H1 (cell line): Measurements from ENCODE around the gene FEM1C. TPM values are rescaled to one million over a fixed set of nuclear protein-coding genes. Genes with fewer than 3 reads are reported as not detected.

Experiments
- CTCF ChIA-PET: fragments of 300-600 bp; sonication (Branson Sonifier 250); formaldehyde crosslinking; loops from one replicate; lab custom pipeline; 2021; ENCODE audit not compliant: partially characterized antibody; lab: Charles Lee
- POLR2A ChIA-PET: fragments of 300-600 bp; sonication (Branson Sonifier 250); formaldehyde crosslinking; loops from one replicate; lab custom pipeline; 2021; ENCODE audit warnings: inconsistent platforms; ENCODE audit not compliant: partially characterized antibody; lab: Charles Lee
- DNase-seq, 2 experiments: peaks; one replicate each; pipeline versions ENCODE4 v3.0.0 to v3.0.0-alpha.2; 2010 to 2022; ENCODE audit warnings: low spot score in 2 of 2, low read depth in 1 of 2, mixed read lengths in 1 of 2
- FAIRE-seq: peaks from 2 replicates; lab custom pipeline; 2011; peaks lifted over from hg19 to GRCh38; lab: Jason Lieb, UNC
- H2AFZ ChIP-seq: 2 replicates; pipeline ENCODE4 v1.8.1; 2012; ENCODE audit warnings: low read length, inconsistent platforms
- H2AK5ac ChIP-seq: 2 replicates; pipeline ENCODE4 v1.6.1; 2013; ENCODE audit warnings: low read depth, low read length
- H2BK120ac ChIP-seq: replicated peaks from 2 replicates; pipeline ENCODE3; 2013; ENCODE audit warnings: low read depth, low read length, inconsistent platforms
- H2BK12ac ChIP-seq: 2 replicates; pipeline ENCODE4 v1.6.1; 2013; ENCODE audit warnings: low read depth, low read length
- H2BK15ac ChIP-seq: 2 replicates; pipeline ENCODE4 v1.6.1; 2013; ENCODE audit warnings: low read length
- H2BK20ac ChIP-seq: 2 replicates; pipeline ENCODE4 v1.6.1; 2013; ENCODE audit warnings: low read length
- H2BK5ac ChIP-seq: 2 replicates; pipeline ENCODE4 v1.6.1; 2013; ENCODE audit warnings: low read depth, low read length
- H3K14ac ChIP-seq: 2 replicates; pipeline ENCODE4 v1.6.1; 2013; ENCODE audit warnings: inconsistent platforms; ENCODE audit not compliant: insufficient read length
- H3K18ac ChIP-seq: 2 replicates; pipeline ENCODE4 v1.6.1; 2013; ENCODE audit warnings: low read length; ENCODE audit errors: extremely low read depth
- H3K23ac ChIP-seq: 2 replicates; pipeline ENCODE4 v1.6.1; 2013; ENCODE audit warnings: inconsistent platforms; ENCODE audit not compliant: insufficient read length
- H3K23me2 ChIP-seq: 2 replicates; pipeline ENCODE4 v1.6.1; 2013; ENCODE audit warnings: low read depth, low read length
- H3K27ac ChIP-seq: 2 replicates; pipeline ENCODE4 v1.6.1; 2011; ENCODE audit warnings: low read depth, low read length, inconsistent platforms
- H3K27me3 ChIP-seq, 4 experiments: replicated peaks in 1 of 4; 1 replicate in 1 of 4; 2 replicates in 3 of 4; pipeline versions ENCODE4 v1.6.1 to v1.8.1; 2011 to 2013; ENCODE audit warnings: low read length in 3 of 4, mild to moderate bottlenecking in 3 of 4, inconsistent platforms in 2 of 4, mixed read lengths in 2 of 4, moderate library complexity in 1 of 4; ENCODE audit not compliant: control insufficient read depth in 3 of 4, insufficient read depth in 3 of 4; ENCODE audit errors: extremely low read depth in 1 of 4
- H3K36me3 ChIP-seq, 4 experiments: 2 replicates each; pipeline versions ENCODE4 v1.6.1 to v1.8.1; 2011 to 2013; ENCODE audit warnings: mild to moderate bottlenecking in 4 of 4, low read length in 3 of 4, moderate library complexity in 2 of 4, control low read depth in 1 of 4, inconsistent platforms in 1 of 4; ENCODE audit not compliant: insufficient read depth in 4 of 4, control insufficient read depth in 2 of 4
- H3K4ac ChIP-seq: replicated peaks from 2 replicates; pipeline ENCODE3; 2013; ENCODE audit warnings: low read length, low read depth, mixed read lengths, inconsistent platforms; ENCODE audit not compliant: insufficient read length
- H3K4me1 ChIP-seq, 4 experiments: replicated peaks in 1 of 4; 1 replicate in 1 of 4; 2 replicates in 3 of 4; pipeline versions ENCODE4 v1.6.1 to v1.8.1; 2011 to 2013; ENCODE audit warnings: low read length in 3 of 4, inconsistent platforms in 2 of 4, mixed read lengths in 1 of 4; ENCODE audit not compliant: insufficient read depth in 4 of 4, control insufficient read depth in 3 of 4
- H3K4me2 ChIP-seq, 2 experiments: 2 replicates each; pipeline versions ENCODE4 v1.6.1 to v1.8.1; 2011 to 2013; ENCODE audit warnings: low read depth in 2 of 2, low read length in 2 of 2, control low read depth in 1 of 2, inconsistent platforms in 1 of 2, mild to moderate bottlenecking in 1 of 2; ENCODE audit not compliant: insufficient read depth in 1 of 2
- H3K4me3 ChIP-seq, 4 experiments: fragments of 200-600, 300-600 bp in 1 of 4; sonication (generic), shearing (Covaris generic), sonication (Bioruptor Twin) in 1 of 4; 2 replicates each; pipeline versions ENCODE4 v1.5.1 to v1.8.1; 2011 to 2016; ENCODE audit warnings: low read length in 4 of 4, low read depth in 3 of 4, control low read depth in 2 of 4, inconsistent platforms in 2 of 4, mild to moderate bottlenecking in 2 of 4, mixed read lengths in 1 of 4, moderate library complexity in 1 of 4; ENCODE audit not compliant: insufficient read depth in 2 of 4; ENCODE audit errors: extremely low read depth in 1 of 4
- H3K56ac ChIP-seq: replicated peaks from 2 replicates; pipeline ENCODE3; 2013; ENCODE audit warnings: low read depth, mild to moderate bottlenecking, mixed read lengths, low read length, inconsistent platforms; ENCODE audit not compliant: insufficient read length
- H3K79me1 ChIP-seq: 2 replicates; pipeline ENCODE4 v1.6.1; 2013; ENCODE audit warnings: low read depth, low read length, control low read depth
- H3K79me2 ChIP-seq, 2 experiments: 2 replicates each; pipeline versions ENCODE4 v1.6.1 to v1.8.1; 2012 to 2013; ENCODE audit warnings: low read length in 2 of 2, mild to moderate bottlenecking in 2 of 2, inconsistent platforms in 1 of 2; ENCODE audit not compliant: insufficient read depth in 2 of 2, control insufficient read depth in 1 of 2
- H3K9ac ChIP-seq, 4 experiments: replicated peaks in 1 of 4; 1 replicate in 1 of 4; 2 replicates in 3 of 4; pipeline versions ENCODE4 v1.6.1 to v1.8.1; 2011 to 2013; ENCODE audit warnings: low read depth in 3 of 4, low read length in 3 of 4, control low read depth in 2 of 4, mild to moderate bottlenecking in 2 of 4, moderate library complexity in 2 of 4, inconsistent platforms in 1 of 4; ENCODE audit errors: extremely low read depth in 1 of 4
- H3K9me3 ChIP-seq, 2 experiments: 2 replicates each; pipeline versions ENCODE4 v1.6.1 to v1.8.1; 2012 to 2013; ENCODE audit warnings: mild to moderate bottlenecking in 2 of 2, moderate library complexity in 2 of 2, control low read depth in 1 of 2, inconsistent platforms in 1 of 2, low read depth in 1 of 2, low read length in 1 of 2, mixed read lengths in 1 of 2; ENCODE audit not compliant: insufficient read depth in 2 of 2
- H4K20me1 ChIP-seq, 2 experiments: replicated peaks in 1 of 2; 2 replicates each; pipeline versions ENCODE3 to v1.8.1; 2011 to 2013; ENCODE audit warnings: inconsistent platforms in 2 of 2, low read length in 2 of 2, mild to moderate bottlenecking in 1 of 2; ENCODE audit not compliant: insufficient read depth in 2 of 2, control insufficient read depth in 1 of 2
- H4K5ac ChIP-seq: 2 replicates; pipeline ENCODE4 v1.6.1; 2013; ENCODE audit warnings: low read length, low read depth, mixed read lengths, inconsistent platforms; ENCODE audit not compliant: insufficient read length
- H4K8ac ChIP-seq: 2 replicates; pipeline ENCODE4 v1.8.0; 2013; ENCODE audit warnings: mild to moderate bottlenecking, moderate library complexity, low read length, inconsistent platforms; ENCODE audit not compliant: insufficient read depth; ENCODE audit errors: extremely low read depth
- H4K91ac ChIP-seq: replicated peaks from 2 replicates; pipeline ENCODE3; 2013; ENCODE audit warnings: low read length, mixed read lengths, inconsistent platforms; ENCODE audit not compliant: insufficient read length
- CBX8 ChIP-seq: fragments of 300-800, 300-1000 bp; sonication (generic); IDR thresholded peaks from 2 replicates; pipeline ENCODE4 v1.7.1; 2016; ENCODE audit warnings: low read depth, low read length, borderline replicate concordance
- CREB1 ChIP-seq: IDR thresholded peaks from 2 replicates; pipeline ENCODE4 v1.6.1; 2012; ENCODE audit warnings: inconsistent platforms
- GABPA ChIP-seq: IDR thresholded peaks from 2 replicates; pipeline ENCODE4 v1.6.1; 2011; ENCODE audit warnings: mild to moderate bottlenecking, low read length, moderate library complexity, borderline replicate concordance; ENCODE audit not compliant: insufficient read depth
- HDAC2 ChIP-seq, 2 experiments: fragments of 300-600 bp in 1 of 2; sonication (generic) in 1 of 2; IDR thresholded peaks; 2 replicates each; pipeline ENCODE4 v1.6.1; 2011 to 2012; ENCODE audit warnings: low read depth in 2 of 2, low read length in 2 of 2, mild to moderate bottlenecking in 2 of 2, moderate library complexity in 2 of 2, borderline replicate concordance in 1 of 2, inconsistent platforms in 1 of 2
- NANOG ChIP-seq: IDR thresholded peaks from 2 replicates; pipeline ENCODE4 v1.6.1; 2011; ENCODE audit warnings: low read length, low read depth, mild to moderate bottlenecking, inconsistent platforms; ENCODE audit not compliant: insufficient read depth, poor library complexity, severe bottlenecking
- PHF8 ChIP-seq: fragments of 200-600 bp; sonication (generic); conservative IDR thresholded peaks from 2 replicates; pipeline ENCODE4 v1.7.1; 2012; ENCODE audit warnings: low read depth, mild to moderate bottlenecking, inconsistent platforms, low read length, moderate library complexity
- RAD21 ChIP-seq, 2 experiments: IDR thresholded peaks in 1 of 2; conservative IDR thresholded peaks in 1 of 2; 2 replicates each; pipeline ENCODE4 v1.6.1; 2011; ENCODE audit warnings: low read depth in 2 of 2, low read length in 2 of 2, improper control_type of control experiment in 1 of 2, inconsistent platforms in 1 of 2, mild to moderate bottlenecking in 1 of 2, moderate library complexity in 1 of 2
- RBBP5 ChIP-seq: IDR thresholded peaks from 2 replicates; pipeline ENCODE4 v1.7.1; 2012; ENCODE audit warnings: low read depth, mild to moderate bottlenecking, inconsistent platforms, low read length, moderate library complexity, borderline replicate concordance
- SIRT6 ChIP-seq: IDR thresholded peaks from one replicate; pipeline ENCODE4 v1.7.1; 2012; ENCODE audit warnings: low read length, inconsistent platforms
- TAF1 ChIP-seq: IDR thresholded peaks from 2 replicates; pipeline ENCODE4 v1.6.1; 2011; ENCODE audit warnings: mild to moderate bottlenecking, low read depth, low read length
- TCF12 ChIP-seq: IDR thresholded peaks from 2 replicates; pipeline ENCODE4 v1.6.1; 2011; ENCODE audit warnings: low read depth, mild to moderate bottlenecking, low read length
- WGBS, 2 experiments: shearing (Covaris generic) in 1 of 2; methylation state at CpG; one replicate each; pipeline versions ENCODE4 v1.1.6 to v1.1.7; 2013 to 2015; ENCODE audit warnings: low lambda C conversion rate in 2 of 2, mixed read lengths in 2 of 2, inconsistent platforms in 1 of 2, low coverage in 1 of 2, missing lambda C conversion rate in 1 of 2; ENCODE audit not compliant: insufficient replicate concordance in 2 of 2, insufficient coverage in 1 of 2, insufficient read length in 1 of 2; ENCODE audit errors: extremely low coverage in 1 of 2, missing lambda C conversion rate in 1 of 2; 5-methylcytosine and 5-hydroxymethylcytosine counted together
- polyA plus RNA-seq, 7 experiments: library from polyadenylated mRNA; depleted of rRNA in 3 of 7; stranded (reverse) in 5 of 7; unstranded in 2 of 7; fragments of >200 nt in 5 of 7; fragments of 200-250 nt in 2 of 7; gene quantifications; 1 replicate in 5 of 7; 2 replicates in 1 of 7; 4 replicates in 1 of 7; pipeline versions ENCODE4 v1.2.1 to v1.2.3, GENCODE V29; 2011 to 2013; ENCODE audit warnings: missing spikeins in 2 of 7, mixed read lengths in 2 of 7
- total RNA-seq: library from RNA; stranded (reverse); fragmentation: NEBNext Ultra II Directional; extraction: Animal tissue kit (Norgen Biotek cat#: 25700); gene quantifications from 2 replicates; pipeline ENCODE4 v1.2.1, GENCODE V29; 2021
- TF ChIP-seq, protein P1 (sequence below): IDR thresholded peaks from 2 replicates; pipeline ENCODE4 v1.6.1; 2012; ENCODE audit warnings: inconsistent platforms

FEM1C gene
- total and polyA plus RNA-seq, 2 of the 8 experiments (the other 6 are each of a cell fraction or from before 2014, with no cell fraction given) = 4.4 to 17.7 TPM

DNA sequence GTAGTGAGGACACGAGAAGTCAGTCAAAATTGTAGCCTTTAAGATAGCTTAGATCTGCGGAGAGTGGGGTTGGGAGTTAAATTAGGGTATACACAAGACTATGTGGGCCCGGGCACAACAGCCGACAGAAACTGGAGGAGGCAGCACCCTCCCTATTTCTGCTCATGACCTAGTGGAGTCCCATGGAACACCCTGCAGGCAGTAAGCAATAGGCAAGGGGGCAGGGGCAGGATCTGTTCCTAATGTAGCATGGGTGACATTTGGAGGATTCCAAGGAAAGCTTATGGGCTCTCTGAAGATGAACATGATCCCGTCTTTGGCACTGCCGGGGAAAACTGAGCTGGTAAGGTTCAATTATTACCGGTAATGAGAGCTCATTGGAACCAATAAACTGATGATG lies 67.0 kb downstream of the FEM1C start:
- no peak for FAIRE-seq
- CTCF ChIA-PET = interaction anchor here (0.5 to 1.6 kb wide), 4 partner anchors 13 to 166 kb away, joined by 3 to 6 read pairs (median 3); no protein-coding TSS in a partner anchor

More for the DNA sequence above, 67.0 kb downstream of the FEM1C start:
- Histone ChIP-seq H2BK20ac (no peak overlapping the region), H4K20me1 (no peaks in the 10 kb centered on the region), H2BK12ac (no peak overlapping the region), H2BK5ac (no peak overlapping the region), H3K23ac (no peak overlapping the region), H3K23me2 (no peaks in the 10 kb centered on the region), H3K56ac (no peak overlapping the region), H2AFZ (no peak overlapping the region), H2BK120ac (no peak overlapping the region), H2BK15ac (no peak overlapping the region), H3K36me3 (no peaks in the 10 kb centered on the region), H3K4me3 (no peak overlapping the region), H4K91ac (no peak overlapping the region), H4K8ac (no peak overlapping the region), H3K79me1 (no peaks in the 10 kb centered on the region), H3K4me1 (peaks cover 0 to 2% (median 0%) of the 10 kb centered on the region in 4 experiments; a peak in 2 of 7 replicates), H3K27me3 (no peaks in the 10 kb centered on the region), H2AK5ac (no peak overlapping the region), H4K5ac (no peak overlapping the region), H3K4ac (no peak overlapping the region), H3K27ac (no peak overlapping the region), H3K18ac (no peak overlapping the region), H3K9ac (no peak overlapping the region), H3K4me2 (no peak overlapping the region), H3K9me3 (no peaks in the 10 kb centered on the region), H3K14ac (no peak overlapping the region), H3K79me2 (no peaks in the 10 kb centered on the region)
- DNase-seq = no peak
- WGBS, 2 experiments = 87% methylated on average over 7 of the region's 7 CpGs; no CpG with 5 or more reads in 1 of the 2 experiments
- TF ChIP-seq CREB1 (no peak), RAD21 (IDR thresholded peaks at IDR 0.05 in 1 of 2, conservative IDR thresholded peaks at IDR 0.05 in 1 of 2; ENCODE audit: low read depth in 2 of 2, low read length in 2 of 2) (no peak), NANOG (no peak), HDAC2 (IDR thresholded peaks at IDR 0.05; ENCODE audit: borderline replicate concordance in 1 of 2, low read depth in 2 of 2, low read length in 2 of 2) (no peak), TAF1 (no peak), GABPA (no peak), SIRT6 (no peak), PHF8 (no peak), CBX8 (no peak), RBBP5 (no peak), TCF12 (no peak)
- TF ChIP-seq, protein P1, sequence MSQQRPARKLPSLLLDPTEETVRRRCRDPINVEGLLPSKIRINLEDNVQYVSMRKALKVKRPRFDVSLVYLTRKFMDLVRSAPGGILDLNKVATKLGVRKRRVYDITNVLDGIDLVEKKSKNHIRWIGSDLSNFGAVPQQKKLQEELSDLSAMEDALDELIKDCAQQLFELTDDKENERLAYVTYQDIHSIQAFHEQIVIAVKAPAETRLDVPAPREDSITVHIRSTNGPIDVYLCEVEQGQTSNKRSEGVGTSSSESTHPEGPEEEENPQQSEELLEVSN = no peak
- POLR2A ChIA-PET = no interaction called here
